Measurements from ENCODE around the gene TAS2R60. TPM values are rescaled to one million over a fixed set of nuclear protein-coding genes. Genes with fewer than 3 reads are reported as not detected.

The TAS2R60 gene
- total RNA-seq, 1 experiment from 2014 or later: not detected

- Histone ChIP-seq H3K4me3 (ENCODE audit: low read depth, low read length, poor library complexity, severe bottlenecking) (no peak overlapping the region), H3K27ac (ENCODE audit: low read depth, low read length, poor library complexity, severe bottlenecking) (no peak overlapping the region), H3K36me3 (ENCODE audit: insufficient read depth, low read length, poor library complexity, severe bottlenecking) (no peaks in the 10 kb centered on the region), H3K27me3 (replicated peaks; ENCODE audit: insufficient read depth, low read depth, low read length, poor library complexity) (no peaks in the 10 kb centered on the region), H3K4me1 (ENCODE audit: insufficient read depth, low read length, poor library complexity, severe bottlenecking) (no peaks in the 10 kb centered on the region), H3K9me3 (ENCODE audit: low read depth, low read length, poor library complexity, severe bottlenecking) (no peaks in the 10 kb centered on the region)
- BruUV-seq (replicated peaks): no TSS peak
- POLR2A ChIA-PET (ENCODE audit: low non-redundant PET): interaction anchor here (0.6 kb wide), 1 partner anchor 185 kb away, joined by 3 read pairs; no protein-coding TSS in a partner anchor
- DNase-seq (ENCODE audit: low spot score): no peak
- TF ChIP-seq CTCF (conservative IDR thresholded peaks at IDR 0.05; ENCODE audit: low read depth, low read length) (no peak), EZH2 (IDR thresholded peaks at IDR 0.05; ENCODE audit: borderline replicate concordance, low read depth, low read length, poor library complexity, severe bottlenecking) (no peak)
- CTCF ChIA-PET: no interaction called here
- intact Hi-C loops (cut with micrococcal nuclease; ENCODE audit: unreplicated experiment): no loop called here
Measured at GRCh38 chr7:143479055-143479766, 36.0 kb downstream of the TAS2R60 start.

DNA sequence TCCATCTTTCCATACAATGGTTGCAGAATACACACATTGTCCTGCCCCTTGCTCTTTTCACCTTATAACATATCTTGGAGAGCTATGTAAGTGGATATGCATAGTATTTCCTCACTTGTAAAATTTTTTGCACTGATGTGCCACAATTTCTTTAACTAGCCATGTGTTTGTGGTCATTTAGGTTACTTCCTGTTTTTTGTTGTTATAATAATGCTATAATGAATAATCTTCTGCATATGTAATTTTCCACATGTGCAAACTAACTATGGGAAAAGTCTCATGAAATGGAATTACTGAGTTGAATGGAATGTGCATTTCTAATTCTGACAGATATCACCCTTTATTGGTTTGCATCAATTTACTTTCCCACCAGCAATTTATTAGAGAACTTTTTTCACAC lies 37.2 kb downstream of the TAS2R60 start:
- Histone ChIP-seq H3K36me3 (ENCODE audit: insufficient read depth, low read length, poor library complexity, severe bottlenecking) (no peaks in the 10 kb centered on the region), H3K4me3 (ENCODE audit: low read depth, low read length, poor library complexity, severe bottlenecking) (no peak overlapping the region), H3K27ac (ENCODE audit: low read depth, low read length, poor library complexity, severe bottlenecking) (no peak overlapping the region), H3K27me3 (replicated peaks; ENCODE audit: insufficient read depth, low read depth, low read length, poor library complexity) (no peaks in the 10 kb centered on the region), H3K9me3 (ENCODE audit: low read depth, low read length, poor library complexity, severe bottlenecking) (no peaks in the 10 kb centered on the region), H3K4me1 (ENCODE audit: insufficient read depth, low read length, poor library complexity, severe bottlenecking) (no peaks in the 10 kb centered on the region)
- ChIA-PET POLR2A (ENCODE audit: low non-redundant PET) (no interaction called here), CTCF (no interaction called here)
- intact Hi-C loops (cut with micrococcal nuclease; ENCODE audit: unreplicated experiment): no loop called here
- TF ChIP-seq EZH2 (IDR thresholded peaks at IDR 0.05; ENCODE audit: borderline replicate concordance, low read depth, low read length, poor library complexity, severe bottlenecking): no peak
- TF ChIP-seq CTCF (conservative IDR thresholded peaks at IDR 0.05; ENCODE audit: low read depth, low read length): no peak
- peak; percentile 17 for DNase-seq (ENCODE audit: low spot score)
- no TSS peak for BruUV-seq (replicated peaks)

GRCh38 chr7:143484119-143484518 lies 40.9 kb downstream of the TAS2R60 start:
- H3K36me3 ChIP-seq (ENCODE audit: insufficient read depth, low read length, poor library complexity, severe bottlenecking): no peaks in the 10 kb centered on the region
- no TSS peak for BruUV-seq (replicated peaks)
- no peak overlapping the region for H3K4me3 ChIP-seq (ENCODE audit: low read depth, low read length, poor library complexity, severe bottlenecking)
- H3K9me3 ChIP-seq (ENCODE audit: low read depth, low read length, poor library complexity, severe bottlenecking): no peaks in the 10 kb centered on the region
- POLR2A ChIA-PET (ENCODE audit: low non-redundant PET): no interaction called here
- TF ChIP-seq EZH2 (IDR thresholded peaks at IDR 0.05; ENCODE audit: borderline replicate concordance, low read depth, low read length, poor library complexity, severe bottlenecking) (no peak), CTCF (conservative IDR thresholded peaks at IDR 0.05; ENCODE audit: low read depth, low read length) (no peak)
- intact Hi-C loops (cut with micrococcal nuclease; ENCODE audit: unreplicated experiment): no loop called here
- CTCF ChIA-PET: no interaction called here
- H3K27me3 ChIP-seq (replicated peaks; ENCODE audit: insufficient read depth, low read depth, low read length, poor library complexity): no peaks in the 10 kb centered on the region
- H3K27ac ChIP-seq (ENCODE audit: low read depth, low read length, poor library complexity, severe bottlenecking): no peak overlapping the region
- no peaks in the 10 kb centered on the region for H3K4me1 ChIP-seq (ENCODE audit: insufficient read depth, low read length, poor library complexity, severe bottlenecking)
- DNase-seq (ENCODE audit: low spot score): no peak

Measured in A673 (cell line).